NCI-H69 (cell line): ENCODE data around the gene AK8.

Experiments
- DNase-seq: peaks from one replicate; lab custom pipeline; 2025; lab: John Stamatoyannopoulos, UW

Gene AK8

GRCh38 chr9:132857616-132858342 is 20.3 kb downstream of the AK8 start:
- peak; percentile 69 for DNase-seq

- no peak for DNase-seq
These were observed 21.1 kb downstream of the AK8 start for GRCh38 chr9:132857031-132857430.

- DNase-seq: no peak
These were observed 22.2 kb downstream of the AK8 start for GRCh38 chr9:132855904-132856303.

- DNase-seq: no peak
These were observed 23.3 kb downstream of the AK8 start for GRCh38 chr9:132854832-132855231.

GRCh38 chr9:132853482-132853881 is 24.6 kb downstream of the AK8 start:
- no peak for DNase-seq

- DNase-seq: peak; percentile 59
These were observed 28.8 kb downstream of the AK8 start for GRCh38 chr9:132849185-132849706.

- DNase-seq: no peak
These were observed 31.1 kb downstream of the AK8 start for GRCh38 chr9:132846918-132847515.

GRCh38 chr9:132846109-132846917 is 31.8 kb downstream of the AK8 start:
- no peak for DNase-seq

GRCh38 chr9:132842124-132843044 is 35.7 kb downstream of the AK8 start:
- no peak for DNase-seq

- no peak for DNase-seq
These were observed 37.1 kb downstream of the AK8 start for GRCh38 chr9:132840980-132841379.

- DNase-seq: no peak
These were observed 39.8 kb downstream of the AK8 start for GRCh38 chr9:132838291-132838690.

- no peak for DNase-seq
These were observed 40.4 kb downstream of the AK8 start for GRCh38 chr9:132837501-132838286.

- no peak for DNase-seq
These were observed 43.7 kb downstream of the AK8 start for GRCh38 chr9:132834343-132834742.

- no peak for DNase-seq
These were observed 44.4 kb downstream of the AK8 start for GRCh38 chr9:132833550-132834121.

- DNase-seq: no peak
These were observed 45.8 kb downstream of the AK8 start for GRCh38 chr9:132832171-132832881.

- DNase-seq: no peak
These were observed 49.8 kb downstream of the AK8 start for GRCh38 chr9:132828201-132828770.

- no peak for DNase-seq
These were observed 50.7 kb downstream of the AK8 start for GRCh38 chr9:132827366-132827765.

- no peak for DNase-seq
These were observed 51.3 kb downstream of the AK8 start for GRCh38 chr9:132826621-132827365.

GRCh38 chr9:132826131-132826530 is 52.0 kb downstream of the AK8 start:
- no peak for DNase-seq
